Gastrocnemius medialis (tissue), 4 donors: Measurements from ENCODE around the gene TENM3.

ENCODE experiments used
- CTCF ChIP-seq, 5 experiments: fragments of 450-650 bp in 3 of 5; fragments of 200-600 bp in 2 of 5; sonication (generic) in 2 of 5; IDR thresholded peaks in 4 of 5; conservative IDR thresholded peaks in 1 of 5; 1 replicate in 4 of 5; 2 replicates in 1 of 5; pipeline ENCODE4 v1.5.1; 2016 to 2019; ENCODE audit warnings: antibody characterized with exemption in 5 of 5, mild to moderate bottlenecking in 3 of 5, moderate library complexity in 3 of 5
- POLR2A ChIP-seq, 2 donors: fragments of 450-650 bp; IDR thresholded peaks; one replicate each; pipeline ENCODE4 v1.6.1; 2017; ENCODE audit warnings: antibody characterized with exemption in 2 of 2, mild to moderate bottlenecking in 2 of 2, moderate library complexity in 2 of 2

- TF ChIP-seq CTCF (IDR thresholded peaks at IDR 0.05 in 4 of 5, conservative IDR thresholded peaks at IDR 0.05 in 1 of 5): no peak
- TF ChIP-seq POLR2A (IDR thresholded peaks at IDR 0.05): no peak
These were observed 453.9 kb downstream of the TENM3 start for GRCh38 chr4:182697094-182697493.
